GM12872 (cell line): ENCODE results near the gene PRLH.

Experiments used
- CTCF ChIP-seq: IDR thresholded peaks from 3 replicates; pipeline ENCODE4 v1.5.1; 2011; ENCODE audit warnings: low read depth, mild to moderate bottlenecking, low read length, moderate library complexity; ENCODE audit not compliant: insufficient read depth

The PRLH gene

GRCh38 chr2:237527233-237527632, 39.1 kb upstream of the PRLH start:
- TF ChIP-seq CTCF, result no peak

DNA sequence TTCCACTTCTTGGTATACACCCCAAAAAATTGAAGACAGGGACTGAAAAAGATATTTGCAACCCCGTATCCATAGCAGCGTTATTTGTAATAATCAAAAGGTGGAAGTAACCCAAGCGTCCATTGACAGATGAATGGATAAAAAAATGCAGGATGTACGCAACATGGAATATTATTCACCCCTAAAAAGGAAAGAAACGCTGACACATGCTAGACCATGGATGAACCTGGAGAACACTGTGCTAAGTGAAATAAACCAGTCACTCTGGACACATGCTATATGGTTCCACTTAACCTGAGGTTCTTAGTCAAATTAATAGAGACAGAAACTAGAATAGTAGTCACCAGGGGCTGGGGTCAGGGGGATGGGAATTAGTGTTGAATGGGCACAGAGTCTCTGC, 38.6 kb upstream of the PRLH start:
- TF ChIP-seq CTCF, result no peak

GRCh38 chr2:237529452-237530402, 36.6 kb upstream of the PRLH start:
- no peak for TF ChIP-seq CTCF

GRCh38 chr2:237530472-237531433, 35.6 kb upstream of the PRLH start:
- TF ChIP-seq CTCF, result no peak

DNA sequence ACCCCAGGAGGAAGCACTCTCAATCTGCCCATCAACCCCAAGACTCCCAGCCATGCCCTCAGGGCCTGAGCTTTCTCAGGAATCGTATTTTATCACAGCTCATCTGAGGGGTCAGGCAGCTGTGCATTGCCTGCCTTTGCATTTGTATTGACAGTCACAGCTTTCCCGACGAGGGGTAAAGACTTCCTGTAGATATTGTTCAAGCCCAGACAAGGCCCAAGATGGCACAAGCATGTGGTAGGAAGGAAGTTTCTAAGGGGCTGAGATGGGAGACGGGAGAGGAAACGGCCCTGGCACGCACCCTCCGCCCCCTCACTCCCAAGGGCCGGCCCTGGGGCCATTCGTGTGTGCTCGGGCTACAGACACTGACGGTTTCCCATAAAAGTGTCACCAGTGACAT, 34.2 kb upstream of the PRLH start:
- TF ChIP-seq CTCF, result no peak

GRCh38 chr2:237533668-237534161, 32.7 kb upstream of the PRLH start:
- TF ChIP-seq CTCF, result no peak

DNA sequence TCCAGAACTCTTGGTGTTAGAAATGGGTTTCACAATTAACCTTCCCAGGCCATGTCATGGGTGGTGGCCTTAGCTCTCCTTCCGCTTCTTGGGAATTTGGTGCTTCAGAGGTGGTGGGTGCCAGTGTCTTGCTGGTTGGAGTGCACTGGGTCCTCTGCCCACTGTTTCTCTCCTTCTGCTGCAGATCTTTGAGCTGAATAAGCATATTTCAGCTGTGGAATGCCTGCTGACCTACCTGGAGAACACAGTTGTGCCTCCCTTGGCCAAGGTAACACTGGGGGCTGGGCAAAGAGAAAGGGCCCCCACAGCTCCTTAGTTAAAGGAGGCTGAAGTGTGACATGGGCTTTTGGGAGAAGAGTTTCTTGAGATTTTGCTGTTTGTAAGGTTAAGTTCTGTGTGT, 32.0 kb upstream of the PRLH start:
- TF ChIP-seq CTCF, result no peak
